HG02623 (cell line): ENCODE measurements around the gene KLHL17.
"Not testable (repeated sequence)": the region's sequence is repeated elsewhere in the genome, so short reads cannot be mapped to it uniquely, and the experiment has no call there.

Experiments used
- ATAC-seq: cut with Tn5 transposase; IDR thresholded peaks from one replicate; pipeline ENCODE4 v1.9.1; 2021; ENCODE audit warnings: moderate library complexity; ENCODE audit not compliant: unreplicated experiment

KLHL17 gene

DNA sequence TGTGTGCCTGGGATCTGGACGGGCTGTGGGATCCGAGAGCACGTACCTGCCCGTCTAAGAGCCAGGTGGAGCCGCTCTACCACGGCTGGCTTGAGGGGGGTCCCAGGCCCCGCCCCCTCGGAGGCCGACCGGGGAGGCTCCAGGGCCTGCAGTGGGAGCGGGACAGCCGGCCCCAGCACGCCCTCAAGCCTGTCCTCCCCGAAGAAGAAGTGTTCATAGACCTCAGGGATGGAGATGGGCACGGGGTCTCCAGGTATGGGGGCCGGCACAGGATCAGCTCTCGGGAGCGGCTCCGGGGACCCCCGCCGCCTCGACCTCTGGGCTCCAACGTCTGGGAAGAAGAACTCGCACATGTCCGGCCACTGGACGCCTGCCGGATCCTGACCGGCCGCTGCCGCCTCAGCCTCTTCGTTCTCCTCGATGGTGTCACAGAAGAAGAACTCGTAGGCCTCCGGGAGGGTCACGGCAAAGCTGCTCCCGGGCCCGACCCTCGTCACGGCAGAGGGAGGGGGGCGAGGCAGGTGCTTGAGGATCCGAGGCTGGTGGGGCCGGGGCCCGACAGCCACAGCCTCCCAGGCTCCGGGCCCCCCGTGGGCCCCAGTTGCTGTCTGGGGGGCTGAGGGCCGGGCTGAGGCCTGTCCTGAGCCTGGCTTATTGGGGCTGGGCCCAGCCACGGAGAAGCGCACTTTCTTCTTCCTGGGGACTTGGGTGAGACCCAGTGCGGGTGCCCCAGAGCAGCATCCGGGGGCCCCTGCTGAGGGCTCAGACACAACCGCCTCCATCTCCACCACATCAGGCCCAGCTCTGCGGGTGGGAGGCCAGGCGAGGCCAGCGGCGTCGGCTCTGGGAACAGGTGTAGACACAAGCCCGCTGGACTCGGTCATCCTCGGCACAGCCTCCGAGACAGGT lies 18.7 kb downstream of the KLHL17 start:
- no peak for ATAC-seq

DNA sequence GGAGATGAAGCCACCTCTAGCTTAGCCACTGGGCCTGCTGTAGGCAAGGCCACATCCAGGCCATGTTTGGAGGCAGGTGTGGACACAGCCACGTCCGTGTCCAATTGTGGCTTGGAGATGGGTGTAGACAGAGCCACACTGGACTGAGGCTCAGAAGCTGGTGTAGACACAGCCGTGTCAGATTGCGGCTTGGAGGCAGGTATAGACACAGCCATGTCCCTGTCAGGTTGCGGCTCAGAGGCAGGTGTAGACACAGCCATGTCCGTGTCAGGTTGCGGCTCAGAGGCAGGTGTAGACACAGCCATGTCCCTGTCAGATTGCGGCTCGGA lies 19.3 kb downstream of the KLHL17 start:
- ATAC-seq = no peak

DNA sequence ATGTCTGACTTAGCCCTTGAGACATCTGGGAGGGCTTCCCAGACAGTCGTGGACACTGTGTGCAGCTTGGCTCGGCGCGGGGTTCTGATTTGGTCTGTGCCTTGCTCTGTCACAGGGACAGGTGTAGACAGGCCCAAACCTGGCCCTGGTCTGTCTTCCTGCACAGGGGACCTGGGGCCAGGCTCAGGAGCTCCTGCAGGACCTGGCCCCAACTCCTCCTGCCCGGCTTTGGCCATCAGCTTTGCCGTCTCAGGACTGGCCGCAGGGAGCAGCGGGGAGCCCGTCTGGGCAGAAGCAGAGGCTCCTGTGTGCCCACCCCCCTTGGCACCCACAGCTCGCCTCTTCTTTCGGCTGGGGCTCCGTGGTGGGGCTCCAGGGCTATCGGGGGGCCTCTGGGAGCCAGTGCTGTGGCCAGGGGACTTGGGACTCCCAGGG lies 19.8 kb downstream of the KLHL17 start:
- no peak for ATAC-seq

DNA sequence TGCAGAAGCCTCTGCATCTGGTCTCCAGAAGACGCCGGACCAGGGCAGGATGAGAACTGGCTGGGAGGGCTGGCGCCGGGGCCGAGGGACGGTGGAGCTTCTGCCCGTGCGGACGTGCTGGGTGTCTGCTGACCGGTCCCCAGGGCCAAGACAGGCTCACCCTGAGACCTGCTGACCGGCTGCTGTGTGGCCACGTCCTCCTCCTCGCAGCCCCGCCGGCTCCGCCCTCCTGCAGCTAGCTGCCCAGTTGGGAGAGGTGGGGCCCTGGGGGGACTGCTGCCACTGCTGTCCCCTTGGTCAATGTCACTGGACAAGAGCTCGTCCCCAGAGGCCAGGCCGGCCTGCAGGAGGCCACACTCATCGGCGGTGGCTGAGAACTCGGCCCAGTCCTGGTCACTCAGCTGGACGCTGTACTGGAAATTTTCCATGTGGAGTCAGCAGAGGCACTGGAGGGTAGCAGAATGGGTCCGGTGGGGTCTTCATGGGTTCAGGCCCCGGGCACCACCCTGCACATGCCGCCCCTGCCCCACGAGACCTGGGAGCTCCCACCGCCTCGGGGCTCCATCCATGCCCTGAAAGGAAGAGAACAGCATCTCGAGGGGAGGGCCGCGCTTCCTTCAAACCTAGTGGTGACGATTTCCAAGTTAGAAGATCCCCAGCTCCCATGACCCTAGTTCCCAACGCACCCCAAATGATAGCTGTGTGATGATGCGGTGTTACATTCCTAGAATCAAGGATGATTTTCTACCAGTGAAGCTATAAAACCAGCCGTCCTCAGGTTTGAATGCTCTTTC lies 20.4 kb downstream of the KLHL17 start:
- ATAC-seq = no peak

DNA sequence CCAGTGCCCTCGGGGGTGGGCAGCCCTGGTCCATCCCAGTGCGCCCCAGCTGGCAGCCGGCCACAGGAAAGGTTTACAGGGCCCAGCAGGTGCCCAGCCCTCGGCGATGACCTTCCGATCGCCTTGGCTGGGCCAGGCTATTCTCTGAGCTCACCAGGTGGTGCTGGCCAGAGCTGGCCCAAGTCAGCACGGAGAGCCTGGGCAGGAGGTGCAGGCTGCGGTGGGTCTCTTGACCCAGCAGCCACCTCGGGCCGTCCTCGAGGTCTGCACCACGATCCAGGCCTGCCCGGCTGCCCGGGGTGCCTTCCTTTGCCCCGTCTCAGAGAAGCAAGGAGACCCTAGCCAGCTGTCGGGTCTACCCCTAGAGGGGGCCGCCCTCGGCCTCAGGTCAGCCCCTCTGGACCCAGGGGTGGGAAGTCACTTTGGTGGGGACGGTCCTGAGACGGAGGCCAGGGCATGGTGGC lies 21.1 kb downstream of the KLHL17 start:
- no peak for ATAC-seq

DNA sequence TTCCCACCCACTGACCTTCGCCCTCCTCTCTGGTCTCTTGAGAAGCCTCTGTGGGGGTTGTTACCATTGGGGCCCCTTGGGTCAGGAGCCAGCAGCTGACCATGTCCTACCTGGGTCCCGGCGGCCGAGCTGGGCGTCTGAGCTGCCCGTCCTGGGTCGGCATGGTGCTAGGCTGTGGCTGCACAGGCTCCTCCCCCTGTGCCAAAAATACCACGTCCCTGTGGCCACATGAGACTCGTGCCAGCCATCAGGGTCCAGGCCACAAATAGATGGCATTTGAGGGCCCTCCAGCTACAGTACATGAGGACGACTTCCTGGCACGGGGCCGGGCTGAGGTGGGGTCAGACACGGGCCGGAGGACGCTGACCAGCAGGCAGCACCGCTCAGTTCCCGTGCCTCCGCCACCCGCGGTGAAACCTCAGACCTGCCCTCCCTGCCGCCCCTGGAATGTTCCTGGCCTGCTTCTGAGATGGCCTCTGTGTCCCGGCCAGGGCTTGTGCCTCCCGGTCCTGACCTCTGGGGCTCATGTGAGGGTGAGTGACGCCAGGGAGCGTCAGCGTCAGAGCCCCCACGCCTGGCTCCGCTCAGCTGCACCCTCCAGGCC lies 21.7 kb downstream of the KLHL17 start, which contains the start of gene PERM1:
Gene PERM1 (minus strand): TSS at position 139 of the 604 bp plus-strand sequence. CDS start 1,064 bp downstream, outside the sequence.
- ATAC-seq = no peak

DNA sequence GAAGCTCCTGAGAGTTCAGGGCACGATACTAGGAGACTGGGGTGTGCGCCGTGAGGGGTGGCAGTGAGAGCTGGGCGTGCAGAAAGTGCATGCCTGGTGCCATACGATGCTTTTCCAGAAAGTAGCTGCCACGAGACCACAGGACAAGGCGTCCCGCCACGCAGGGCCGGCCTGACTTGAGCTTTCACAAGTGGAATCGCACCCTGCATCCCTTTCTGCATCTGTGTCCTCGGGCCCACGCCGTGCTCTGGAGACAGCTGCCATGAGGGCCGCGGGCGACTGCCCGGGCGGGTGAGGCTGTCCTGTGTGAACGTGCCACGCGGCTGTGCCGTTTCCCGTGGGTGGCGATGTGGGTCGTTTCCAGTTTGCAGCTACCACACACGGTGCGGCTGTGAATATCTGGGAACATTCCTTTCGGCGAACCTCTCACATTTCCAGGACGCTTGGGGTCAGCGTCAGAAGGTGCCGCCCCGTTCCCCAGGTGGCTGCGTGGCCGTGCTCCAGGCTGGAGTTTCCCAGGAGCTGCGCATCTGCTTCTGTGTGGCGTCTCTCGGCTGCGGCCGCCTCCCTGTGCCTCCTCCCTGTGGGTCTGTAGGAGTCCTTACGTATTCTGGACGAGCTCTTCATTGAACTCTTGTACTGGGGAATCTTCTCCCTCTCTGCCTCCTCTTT lies 22.5 kb downstream of the KLHL17 start:
- ATAC-seq = no peak

DNA sequence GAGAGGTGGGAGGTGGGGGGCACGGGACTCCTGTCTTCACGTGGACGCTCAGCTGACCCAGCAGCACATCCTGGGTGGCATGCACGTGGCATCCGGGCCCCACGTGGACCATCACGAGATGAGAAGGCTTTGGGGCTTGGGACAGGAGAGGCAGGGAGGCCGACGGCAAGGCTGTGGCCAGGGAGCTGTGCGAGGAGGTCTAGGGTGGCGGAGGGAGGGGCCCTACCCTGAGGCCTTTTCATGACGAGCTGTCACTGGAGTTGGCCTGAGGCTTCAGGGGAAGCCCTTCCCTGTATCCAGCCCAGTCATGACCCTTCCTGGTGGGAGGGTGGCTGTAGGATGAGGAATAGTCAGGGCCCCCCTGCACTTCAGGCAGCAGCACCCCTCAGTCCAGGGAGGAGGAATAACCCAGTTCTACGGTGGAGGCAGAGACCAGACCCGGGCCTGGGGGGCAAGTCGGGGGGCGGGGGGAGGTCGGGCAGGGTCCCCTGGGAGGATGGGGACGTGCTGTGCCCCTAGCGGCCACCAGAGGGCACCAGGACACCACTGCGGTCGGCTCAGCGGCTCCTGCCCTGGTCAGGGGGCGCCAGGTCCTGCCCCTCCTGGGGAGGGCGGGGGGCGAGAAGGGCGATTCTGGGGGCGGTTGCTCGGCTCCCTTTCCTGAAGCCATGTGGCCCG lies 23.6 kb downstream of the KLHL17 start:
- ATAC-seq = no peak

DNA sequence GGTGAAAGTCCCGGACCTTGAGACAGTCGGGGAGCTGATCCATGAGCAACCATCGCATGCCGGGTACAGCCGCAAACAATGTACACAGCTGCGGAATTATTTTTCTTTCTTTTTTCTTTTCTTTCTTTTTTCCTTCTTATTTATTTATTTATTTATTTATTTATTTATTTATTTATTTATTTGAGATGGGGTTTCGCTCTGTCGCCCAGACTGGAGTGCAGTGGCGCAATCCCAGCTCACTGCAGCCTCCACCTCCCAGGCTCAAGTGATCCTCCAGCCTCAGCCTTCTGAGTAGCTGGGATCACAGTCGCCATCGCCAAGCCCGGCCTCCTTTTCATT lies 24.1 kb downstream of the KLHL17 start:
- no peak for ATAC-seq

DNA sequence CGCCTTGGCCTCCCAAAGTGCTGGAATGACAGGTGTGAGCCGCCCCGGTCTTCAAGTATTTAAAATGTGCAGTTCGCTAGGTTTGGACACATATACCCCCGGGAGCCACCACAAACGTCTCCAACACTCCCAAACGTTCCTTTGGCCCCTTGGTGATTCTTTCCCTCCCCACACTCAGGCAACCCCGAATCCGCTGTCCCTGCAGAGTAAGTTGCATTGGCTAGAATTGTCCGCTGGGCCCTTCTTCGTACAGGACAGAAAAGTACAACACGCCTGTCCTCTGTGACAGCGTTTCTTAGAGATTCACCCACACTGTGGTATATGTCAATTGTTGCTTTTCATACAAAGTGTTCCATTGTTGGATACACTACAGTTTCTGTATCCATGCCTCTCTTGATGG lies 24.7 kb downstream of the KLHL17 start:
- no peak for ATAC-seq

DNA sequence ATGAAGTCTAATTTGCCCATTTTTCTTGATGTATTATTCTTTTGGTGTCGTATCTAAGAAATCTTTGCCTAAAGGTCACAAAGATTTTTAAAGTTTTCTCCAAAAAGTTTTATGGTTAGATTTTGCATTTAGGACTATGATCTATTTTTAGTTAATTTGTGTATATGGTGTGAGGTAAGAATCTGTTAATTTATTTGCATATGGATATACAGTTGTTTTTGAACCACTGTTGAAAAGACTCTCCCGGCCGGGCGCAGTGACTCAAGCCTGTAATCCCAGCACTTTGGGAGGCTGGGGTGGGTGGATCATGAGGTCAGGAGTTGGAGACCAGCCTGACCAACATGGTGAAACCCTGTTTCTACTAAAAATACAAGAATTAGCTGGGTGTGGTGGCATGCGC lies 27.7 kb downstream of the KLHL17 start:
- ATAC-seq = not testable (repeated sequence)

DNA sequence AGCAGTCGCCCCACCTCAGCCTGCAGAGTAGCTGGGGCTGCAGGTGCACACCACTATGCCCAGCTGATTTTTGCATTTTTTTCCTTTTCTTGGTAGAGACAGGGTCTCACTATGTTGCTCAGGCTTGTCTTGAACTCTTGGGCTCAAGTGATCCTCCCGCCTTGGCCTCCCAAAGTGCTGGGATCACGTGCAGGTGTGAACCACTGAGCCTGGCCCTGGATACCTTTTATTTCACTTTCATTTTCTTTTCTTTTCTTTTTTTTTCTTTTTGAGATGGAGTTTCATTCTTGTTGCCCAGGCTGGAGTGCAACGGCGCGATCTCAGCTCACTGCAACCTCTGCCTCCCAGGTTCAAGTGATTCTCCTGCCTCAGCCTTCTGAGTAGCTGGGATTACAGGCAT lies 30.9 kb downstream of the KLHL17 start:
- ATAC-seq = not testable (repeated sequence)

DNA sequence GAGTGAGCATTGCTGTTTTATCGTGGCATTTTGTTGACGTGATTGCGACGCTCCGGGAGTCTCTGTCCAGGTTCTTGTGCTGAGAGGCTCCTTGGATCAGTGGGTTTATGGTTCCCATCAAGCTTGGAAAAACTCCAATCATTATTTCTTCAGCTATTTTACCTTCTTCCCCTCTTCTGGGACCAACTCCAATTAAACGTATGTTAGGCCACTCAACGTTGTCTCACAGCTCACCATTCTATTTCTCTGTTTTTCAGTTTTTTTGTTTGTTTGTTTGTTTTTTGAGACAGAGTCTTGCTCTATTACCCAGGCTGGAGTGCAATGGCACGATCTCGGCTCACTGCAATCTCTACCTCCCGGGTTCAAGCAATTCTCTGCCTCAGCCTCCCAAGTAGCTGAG lies 31.5 kb downstream of the KLHL17 start:
- no peak for ATAC-seq

DNA sequence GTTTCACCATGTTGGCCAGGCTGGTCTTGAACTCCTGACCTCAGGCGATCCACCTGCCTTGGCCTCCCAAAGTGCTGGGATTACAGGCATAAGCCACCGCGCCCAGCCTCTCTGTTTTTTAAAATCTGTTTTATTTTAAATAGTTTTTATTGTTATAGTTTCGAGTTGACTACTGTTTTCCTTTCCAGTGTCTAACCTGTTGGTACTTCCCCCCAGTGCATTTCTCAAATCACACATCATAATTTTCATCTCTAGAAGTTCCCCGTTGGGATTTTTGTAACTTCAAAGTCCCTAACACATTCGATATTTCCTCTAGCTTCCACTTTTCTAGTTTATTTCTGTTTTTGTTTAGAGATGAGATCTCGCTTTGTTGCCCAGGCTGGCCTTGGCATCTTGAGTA lies 32.0 kb downstream of the KLHL17 start:
- ATAC-seq = no peak

DNA sequence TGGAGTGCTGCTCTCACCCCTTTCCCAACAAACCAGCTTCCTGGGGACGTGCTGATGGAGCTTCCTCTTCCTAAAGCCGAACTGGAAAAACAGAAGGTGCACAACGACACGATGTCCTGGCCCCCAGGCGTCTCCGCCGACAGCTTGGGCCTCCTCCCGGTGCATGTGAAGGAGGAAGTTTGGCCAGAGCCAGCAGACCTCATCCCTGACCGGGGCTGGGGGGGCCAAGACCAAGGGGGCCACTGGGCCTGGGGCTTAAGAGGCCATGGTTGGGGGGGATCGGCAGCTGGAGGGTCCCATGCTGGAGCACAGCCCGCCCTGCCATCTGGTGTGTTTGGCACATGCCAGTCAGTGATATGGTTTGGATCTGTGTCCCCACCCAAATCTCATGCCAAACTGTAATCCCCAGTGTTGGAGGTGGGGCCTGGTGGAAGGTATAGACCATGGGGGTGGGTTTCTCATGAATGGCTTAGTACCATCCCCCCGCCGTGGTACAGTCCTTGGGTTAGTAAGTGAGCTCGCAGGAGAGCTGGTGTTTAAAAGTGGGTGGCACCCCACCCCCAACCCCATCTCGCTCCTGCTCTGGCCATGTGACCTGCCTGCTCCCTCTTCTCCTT lies 33.1 kb downstream of the KLHL17 start:
- ATAC-seq = no peak

DNA sequence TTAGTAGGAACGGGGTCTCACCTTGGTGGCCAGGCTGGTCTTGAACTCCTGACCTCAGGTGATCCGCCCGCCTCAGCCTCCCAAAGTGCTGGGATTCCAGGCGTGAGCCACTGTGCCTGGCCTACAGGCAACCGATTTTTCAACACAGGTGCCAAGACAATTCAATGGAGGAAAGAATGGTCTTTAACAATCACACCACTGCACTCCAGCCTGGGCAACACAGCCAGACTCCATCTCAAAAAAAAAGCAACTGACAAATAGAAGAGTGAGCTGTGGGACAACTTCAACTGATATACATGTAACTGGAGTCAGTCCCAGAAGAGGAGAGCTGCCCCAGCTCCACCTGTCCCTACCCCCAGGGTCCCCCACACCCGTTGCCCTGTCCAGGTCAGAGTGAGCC lies 34.2 kb downstream of the KLHL17 start:
- ATAC-seq = not testable (repeated sequence)

DNA sequence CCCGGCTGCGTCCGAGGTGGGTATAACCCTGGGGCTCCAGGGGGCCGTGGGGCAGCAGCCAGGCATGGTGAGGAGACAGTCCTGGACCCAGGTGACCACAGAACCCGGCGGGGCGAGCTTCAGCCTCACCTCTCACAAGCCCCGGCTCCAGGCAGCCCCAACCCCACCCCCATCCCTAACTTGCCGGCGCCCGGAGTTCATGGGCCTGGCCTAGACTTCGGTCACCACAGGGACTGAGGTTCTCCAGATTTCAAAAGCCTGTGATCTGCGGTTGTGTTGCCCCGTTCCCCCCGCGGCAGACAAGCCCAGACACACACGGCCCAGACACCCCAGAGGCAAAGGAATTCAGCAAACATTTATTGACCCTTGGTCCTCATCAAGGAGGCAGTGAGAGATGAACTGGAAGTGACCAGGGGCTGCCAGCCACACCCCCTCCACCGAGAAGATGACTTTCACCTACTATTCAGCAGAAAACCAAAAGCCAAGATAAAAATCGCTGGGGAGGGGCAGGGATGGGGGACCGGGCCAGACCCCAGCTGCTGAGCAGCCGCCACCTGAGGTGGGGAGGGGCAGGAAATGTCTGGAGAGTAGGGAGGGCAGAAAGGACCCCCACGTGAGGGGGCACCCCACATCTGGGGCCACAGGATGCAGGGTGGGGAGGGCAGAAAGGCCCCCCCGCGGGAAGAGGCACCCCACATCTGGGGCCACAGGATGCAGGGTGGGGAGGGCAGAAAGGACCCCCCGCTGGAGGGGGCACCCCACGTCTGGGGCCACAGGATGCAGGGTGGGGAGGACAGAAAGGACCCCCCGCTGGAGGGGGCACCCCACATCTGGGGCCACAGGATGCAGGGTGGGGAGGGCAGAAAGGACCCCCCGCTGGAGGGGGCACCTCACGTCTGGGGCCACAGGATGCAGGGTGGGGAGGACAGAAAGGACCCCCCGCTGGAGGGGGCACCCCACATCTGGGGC lies 35.6 kb downstream of the KLHL17 start:
- ATAC-seq = no peak

DNA sequence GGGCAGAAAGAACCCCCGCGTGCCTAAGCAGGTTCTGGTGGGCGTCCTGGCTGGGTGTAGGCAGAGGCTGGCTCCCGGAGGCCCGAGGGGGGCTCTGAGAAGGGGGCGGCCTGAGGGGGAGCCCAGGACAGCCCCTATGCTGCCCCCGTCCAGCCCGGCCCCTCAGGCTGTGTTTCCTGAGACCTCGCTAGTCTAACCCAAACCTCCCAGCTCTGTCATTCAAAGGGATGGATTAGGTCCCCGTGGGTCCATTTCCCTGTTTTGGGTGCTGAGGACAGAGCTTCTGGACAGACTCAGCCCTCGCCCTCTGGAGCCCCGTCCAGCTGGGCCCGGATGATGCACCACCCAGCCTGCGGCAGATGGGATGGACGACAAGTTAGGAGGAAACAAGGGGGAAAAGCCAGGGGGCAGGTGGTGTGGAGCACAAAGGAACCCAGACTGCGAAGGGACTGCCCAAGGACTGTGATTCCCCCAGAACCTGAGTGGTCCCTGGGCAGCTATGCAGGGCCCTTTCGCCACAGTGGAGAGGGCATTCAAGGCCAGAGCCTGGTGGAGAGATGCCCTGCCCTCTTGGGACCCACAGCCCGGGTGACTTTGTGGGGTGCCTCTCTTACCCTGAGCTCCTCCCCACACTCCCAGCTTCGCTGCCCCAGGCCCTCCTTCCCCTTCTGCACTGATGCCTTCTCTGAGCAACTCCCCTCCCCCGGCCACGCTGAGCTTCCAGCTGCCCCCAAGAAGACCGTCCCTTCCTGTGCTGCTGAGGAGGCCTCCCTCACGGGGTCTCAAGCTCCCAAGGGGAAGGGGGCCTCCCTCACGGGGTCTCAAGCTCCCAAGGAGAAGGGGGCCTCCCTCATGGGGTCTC lies 36.7 kb downstream of the KLHL17 start:
- ATAC-seq = no peak
